ENCODE measurements around the gene MGAT5.

The MGAT5 gene

DNA sequence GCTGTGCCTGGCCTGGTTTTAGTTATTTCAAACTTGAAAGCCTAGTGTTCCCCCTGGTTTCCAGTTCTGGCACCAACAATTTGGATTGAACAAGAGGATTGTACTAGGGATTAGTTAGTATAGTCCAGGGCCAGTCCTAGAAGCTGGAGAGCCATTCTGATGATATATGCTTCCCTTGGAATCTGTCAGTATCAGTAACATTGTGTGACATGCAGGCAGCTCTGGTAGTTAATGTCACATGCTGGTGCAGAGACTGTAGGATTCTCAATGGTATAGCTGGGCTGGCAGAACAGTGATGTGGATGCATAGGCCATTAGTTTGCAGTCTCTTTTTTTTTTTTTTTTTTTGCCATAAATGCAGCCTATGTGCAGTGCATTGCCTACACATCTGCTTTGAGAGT lies 3.6 kb downstream of the MGAT5 start:
- Histone ChIP-seq H3K27me3 (ENCODE audit: low read depth, low read length) (peaks cover 15% of the 10 kb centered on the region), H3K36me3 (replicated peaks; ENCODE audit: low read depth, low read length) (peaks cover 7% of the 10 kb centered on the region), H3K9ac (ENCODE audit: low read length) (no peak overlapping the region), H4K20me1 (ENCODE audit: insufficient read depth, low read length) (peaks cover 41% of the 10 kb centered on the region), H2AFZ (ENCODE audit: low read depth, low read length) (no peak overlapping the region), H3K4me1 (ENCODE audit: low read length) (peaks cover 51% of the 10 kb centered on the region), H3K9me3 (ENCODE audit: insufficient read depth, low read length) (no peaks in the 10 kb centered on the region), H3K27ac (ENCODE audit: low read length) (no peak overlapping the region), H3K79me2 (ENCODE audit: low read length) (no peaks in the 10 kb centered on the region; the same call in 1 of the 2 replicates), H3K4me3 (ENCODE audit: low read length) (no peak overlapping the region), H3K4me2 (ENCODE audit: low read length) (no peak overlapping the region)
- no peak for TF ChIP-seq EZH2phosphoT487 (IDR thresholded peaks at IDR 0.05; ENCODE audit: low read depth)
- TF ChIP-seq, protein P1, sequence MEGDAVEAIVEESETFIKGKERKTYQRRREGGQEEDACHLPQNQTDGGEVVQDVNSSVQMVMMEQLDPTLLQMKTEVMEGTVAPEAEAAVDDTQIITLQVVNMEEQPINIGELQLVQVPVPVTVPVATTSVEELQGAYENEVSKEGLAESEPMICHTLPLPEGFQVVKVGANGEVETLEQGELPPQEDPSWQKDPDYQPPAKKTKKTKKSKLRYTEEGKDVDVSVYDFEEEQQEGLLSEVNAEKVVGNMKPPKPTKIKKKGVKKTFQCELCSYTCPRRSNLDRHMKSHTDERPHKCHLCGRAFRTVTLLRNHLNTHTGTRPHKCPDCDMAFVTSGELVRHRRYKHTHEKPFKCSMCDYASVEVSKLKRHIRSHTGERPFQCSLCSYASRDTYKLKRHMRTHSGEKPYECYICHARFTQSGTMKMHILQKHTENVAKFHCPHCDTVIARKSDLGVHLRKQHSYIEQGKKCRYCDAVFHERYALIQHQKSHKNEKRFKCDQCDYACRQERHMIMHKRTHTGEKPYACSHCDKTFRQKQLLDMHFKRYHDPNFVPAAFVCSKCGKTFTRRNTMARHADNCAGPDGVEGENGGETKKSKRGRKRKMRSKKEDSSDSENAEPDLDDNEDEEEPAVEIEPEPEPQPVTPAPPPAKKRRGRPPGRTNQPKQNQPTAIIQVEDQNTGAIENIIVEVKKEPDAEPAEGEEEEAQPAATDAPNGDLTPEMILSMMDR (IDR thresholded peaks at IDR 0.05; ENCODE audit: low read depth, low read length), result no peak

GRCh38 chr2:134257965-134258683 lies 4.3 kb downstream of the MGAT5 start:
- TF ChIP-seq, protein P1 (IDR thresholded peaks at IDR 0.05; ENCODE audit: low read depth, low read length), result no peak
- no peak for TF ChIP-seq EZH2phosphoT487 (IDR thresholded peaks at IDR 0.05; ENCODE audit: low read depth)
- H3K36me3 ChIP-seq (replicated peaks; ENCODE audit: low read depth, low read length), result peaks cover 7% of the 10 kb centered on the region
- H3K9me3 ChIP-seq (ENCODE audit: insufficient read depth, low read length), result no peaks in the 10 kb centered on the region
- H3K9ac ChIP-seq (ENCODE audit: low read length), result no peak overlapping the region
- peaks cover 45% of the 10 kb centered on the region for H4K20me1 ChIP-seq (ENCODE audit: insufficient read depth, low read length)
- no peak overlapping the region for H3K27ac ChIP-seq (ENCODE audit: low read length)
- no peaks in the 10 kb centered on the region for H3K79me2 ChIP-seq (ENCODE audit: low read length)
- H3K27me3 ChIP-seq (ENCODE audit: low read depth, low read length), result peaks cover 20% of the 10 kb centered on the region
- peaks cover 45% of the 10 kb centered on the region for H3K4me1 ChIP-seq (ENCODE audit: low read length)
- H3K4me3 ChIP-seq (ENCODE audit: low read length), result no peak overlapping the region
- H2AFZ ChIP-seq (ENCODE audit: low read depth, low read length), result no peak overlapping the region
- H3K4me2 ChIP-seq (ENCODE audit: low read length), result no peak overlapping the region

GRCh38 chr2:134258684-134259388 lies 5.0 kb downstream of the MGAT5 start:
- H3K4me1 ChIP-seq (ENCODE audit: low read length), result peaks cover 37% of the 10 kb centered on the region
- peaks cover 7% of the 10 kb centered on the region for H3K36me3 ChIP-seq (replicated peaks; ENCODE audit: low read depth, low read length)
- peaks cover 23% of the 10 kb centered on the region for H3K27me3 ChIP-seq (ENCODE audit: low read depth, low read length)
- no peaks in the 10 kb centered on the region for H3K79me2 ChIP-seq (ENCODE audit: low read length)
- no peak overlapping the region for H2AFZ ChIP-seq (ENCODE audit: low read depth, low read length)
- no peak overlapping the region for H3K9ac ChIP-seq (ENCODE audit: low read length)
- no peak overlapping the region for H3K4me2 ChIP-seq (ENCODE audit: low read length)
- peaks cover 43% of the 10 kb centered on the region for H4K20me1 ChIP-seq (ENCODE audit: insufficient read depth, low read length)
- no peak overlapping the region for H3K4me3 ChIP-seq (ENCODE audit: low read length)
- no peak overlapping the region for H3K27ac ChIP-seq (ENCODE audit: low read length)
- TF ChIP-seq, protein P1 (IDR thresholded peaks at IDR 0.05; ENCODE audit: low read depth, low read length), result 0 out of 2 replicates have a peak, but pooled peaks have one; percentile 4
- TF ChIP-seq EZH2phosphoT487 (IDR thresholded peaks at IDR 0.05; ENCODE audit: low read depth), result no peak
- H3K9me3 ChIP-seq (ENCODE audit: insufficient read depth, low read length), result no peaks in the 10 kb centered on the region

- Histone ChIP-seq H3K27me3 (ENCODE audit: low read depth, low read length) (peaks cover 23% of the 10 kb centered on the region), H3K4me2 (ENCODE audit: low read length) (no peak overlapping the region), H3K27ac (ENCODE audit: low read length) (no peak overlapping the region), H3K9ac (ENCODE audit: low read length) (no peak overlapping the region), H2AFZ (ENCODE audit: low read depth, low read length) (no peak overlapping the region), H4K20me1 (ENCODE audit: insufficient read depth, low read length) (peaks cover 38% of the 10 kb centered on the region), H3K36me3 (replicated peaks; ENCODE audit: low read depth, low read length) (peaks cover 4% of the 10 kb centered on the region), H3K4me1 (ENCODE audit: low read length) (peaks cover 30% of the 10 kb centered on the region), H3K4me3 (ENCODE audit: low read length) (no peak overlapping the region), H3K79me2 (ENCODE audit: low read length) (no peaks in the 10 kb centered on the region), H3K9me3 (ENCODE audit: insufficient read depth, low read length) (no peaks in the 10 kb centered on the region)
- no peak for TF ChIP-seq EZH2phosphoT487 (IDR thresholded peaks at IDR 0.05; ENCODE audit: low read depth)
- TF ChIP-seq, protein P1 (IDR thresholded peaks at IDR 0.05; ENCODE audit: low read depth, low read length), result no peak
Observed at GRCh38 chr2:134259571-134259970, 5.7 kb downstream of the MGAT5 start.

All from OCI-LY3 (cell line).